Hematopoietic multipotent progenitor cell treated with erythropoietin and hydrocortisone succinate and interleukin-3 and kit ligand, for 6 days (in vitro differentiated cells): Measurements from ENCODE around the gene ZNF331.

Experiments used
- DNase-seq: peaks from one replicate; pipeline ENCODE4 v3.0.0-alpha.2; 2015

The ZNF331 gene

DNA sequence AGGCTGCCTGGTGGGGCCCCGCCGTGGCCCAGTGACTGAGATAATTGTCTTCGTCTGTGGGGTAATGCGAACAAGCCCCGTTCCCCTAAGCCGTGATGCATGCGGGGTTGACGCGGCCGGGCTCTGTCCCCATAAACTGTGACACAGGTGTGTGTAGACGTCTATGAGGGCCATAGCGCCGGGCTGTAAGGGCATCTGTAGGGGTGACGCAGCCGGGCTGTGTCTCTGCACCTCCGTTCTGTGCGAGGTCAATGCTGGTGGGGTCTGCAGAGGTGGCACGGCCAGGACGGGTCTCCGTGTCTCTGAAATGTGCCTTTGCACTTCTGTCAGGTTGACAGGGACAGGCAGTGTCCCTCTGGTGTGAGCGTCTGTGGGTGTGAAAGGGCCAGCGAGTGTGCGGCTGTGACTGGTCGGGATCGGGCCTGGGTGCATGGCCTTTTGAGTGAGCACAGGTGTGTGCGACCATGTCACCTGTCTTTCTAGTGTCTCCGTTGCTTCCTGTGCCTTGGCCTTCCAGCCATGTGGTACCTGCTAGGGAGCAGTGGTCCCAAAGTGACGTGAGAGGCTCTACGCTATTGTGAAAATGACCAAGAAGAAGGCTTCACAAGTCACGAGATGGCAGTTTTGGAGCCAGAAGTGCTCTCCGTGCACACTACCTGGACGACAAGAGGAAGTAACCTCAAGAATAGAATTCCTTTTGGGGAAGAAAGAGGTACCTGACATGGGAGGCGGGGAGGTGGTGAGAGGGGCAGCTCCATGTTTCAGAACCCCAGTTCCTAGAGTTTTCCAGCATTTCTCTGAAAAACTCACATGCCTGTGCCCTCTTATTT is 16.4 kb upstream of the ZNF331 start:
- peak; percentile 25 for DNase-seq

DNA sequence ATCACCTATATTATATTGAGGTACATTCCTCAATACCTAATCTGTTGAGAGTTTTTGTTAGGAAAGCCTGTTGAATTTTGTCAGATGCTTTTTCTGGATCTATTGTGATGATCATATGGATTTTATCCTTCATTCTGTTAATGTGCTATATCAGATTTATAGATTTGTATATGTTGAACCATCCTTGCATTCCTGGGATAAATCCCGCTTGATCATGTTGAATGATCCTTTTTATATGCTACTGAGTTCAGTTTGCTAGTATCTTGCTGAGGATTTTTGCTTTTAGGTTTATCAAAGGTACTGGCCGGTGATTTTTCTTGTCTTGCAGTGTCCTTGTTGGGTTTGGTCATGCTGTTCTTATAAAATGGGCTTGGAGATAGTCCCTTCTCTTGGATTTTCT is 12.0 kb upstream of the ZNF331 start:
- DNase-seq, result no peak

DNA sequence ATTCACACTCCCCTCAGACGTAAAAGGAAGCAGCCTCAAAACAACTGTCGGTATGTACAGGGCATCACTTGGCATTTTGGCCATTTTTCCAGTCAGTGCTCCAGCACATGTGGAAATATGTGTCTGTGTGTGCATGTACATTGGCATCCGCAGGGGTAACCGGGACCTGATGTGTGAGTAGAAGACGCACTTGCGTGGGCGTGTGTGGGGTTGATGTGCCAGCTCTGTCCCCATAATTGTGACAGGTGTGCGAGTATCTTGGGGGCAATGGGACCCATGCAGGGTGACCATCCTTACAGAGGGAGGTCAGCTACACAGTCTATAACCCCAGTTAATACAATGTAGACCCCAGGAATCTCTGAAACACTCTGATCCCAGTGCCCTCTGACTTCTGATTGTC is 7.3 kb upstream of the ZNF331 start:
- DNase-seq, result no peak

DNA sequence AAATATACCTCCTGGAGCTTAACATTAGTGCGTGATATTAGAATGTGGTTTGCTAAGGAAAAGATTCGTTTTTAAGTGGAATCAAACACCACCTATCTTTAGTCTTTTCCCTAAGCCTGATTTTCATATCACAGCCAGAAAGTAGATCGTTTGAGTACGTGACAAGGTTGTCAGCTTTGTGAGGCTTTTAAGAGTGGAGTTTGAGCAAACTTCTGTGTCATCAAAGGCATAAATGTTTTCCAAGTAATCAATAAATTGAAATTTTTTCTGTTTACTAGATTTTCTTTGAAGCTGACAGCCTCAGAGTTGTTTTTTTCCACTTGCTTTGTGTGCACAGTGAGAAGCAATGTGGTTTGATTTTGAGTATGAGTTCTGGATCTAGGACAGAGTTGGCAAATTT is 6.5 kb upstream of the ZNF331 start:
- no peak for DNase-seq

DNA sequence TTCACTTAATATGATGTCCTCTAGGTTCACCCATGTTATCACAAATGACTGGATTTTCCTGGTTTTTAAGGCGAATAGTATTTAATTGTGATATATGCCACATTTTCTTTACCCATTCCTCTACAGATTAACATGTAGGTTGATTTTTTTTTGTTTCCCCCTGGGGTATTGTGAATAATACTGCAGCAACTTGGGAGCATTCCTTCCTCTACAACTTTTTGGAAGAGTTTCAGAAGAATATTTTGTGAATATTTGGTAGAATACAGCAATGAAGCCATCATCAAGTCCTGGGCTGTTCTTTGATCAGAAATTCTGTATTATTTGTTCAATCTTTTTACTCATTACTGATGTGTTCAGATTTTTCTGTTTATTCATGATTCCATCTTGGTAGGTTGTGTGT is 5.6 kb upstream of the ZNF331 start:
- DNase-seq, result no peak

DNA sequence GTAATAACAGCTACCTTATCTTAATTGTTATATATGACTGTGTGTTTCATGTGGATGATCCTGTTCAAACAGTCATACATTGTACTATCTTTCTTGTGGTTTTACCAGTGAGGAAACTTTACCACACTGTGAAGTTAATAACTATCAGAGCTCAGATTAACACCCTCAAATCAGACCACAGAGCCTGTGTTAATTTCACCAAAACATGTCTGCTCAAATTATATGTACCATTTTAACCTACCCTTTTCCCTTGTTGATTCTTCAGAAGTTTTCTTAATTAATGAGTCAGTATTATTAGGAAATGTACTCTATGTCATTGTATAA is 1.8 kb upstream of the ZNF331 start:
- DNase-seq, result peak; percentile 40

DNA sequence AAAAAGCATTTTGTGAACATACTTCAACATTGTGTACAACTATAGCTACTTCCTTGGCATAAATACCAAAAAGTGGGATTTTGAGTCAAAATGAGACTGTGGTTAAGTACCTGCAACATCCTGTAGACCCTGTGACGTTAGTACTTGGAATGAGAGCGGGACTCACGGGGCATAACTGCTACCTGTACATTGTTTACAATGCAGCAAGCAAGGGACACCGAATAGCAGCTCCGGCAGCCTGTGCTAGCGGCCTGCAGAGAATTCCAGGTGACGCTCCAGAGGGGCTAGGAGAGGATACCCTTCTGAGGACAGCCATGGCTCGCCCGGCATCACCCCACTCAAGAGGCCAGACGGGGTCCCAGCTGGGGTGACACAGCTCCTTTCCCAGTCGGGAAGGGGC is 824 bp upstream of the ZNF331 start:
- DNase-seq, result peak; percentile 3

DNA sequence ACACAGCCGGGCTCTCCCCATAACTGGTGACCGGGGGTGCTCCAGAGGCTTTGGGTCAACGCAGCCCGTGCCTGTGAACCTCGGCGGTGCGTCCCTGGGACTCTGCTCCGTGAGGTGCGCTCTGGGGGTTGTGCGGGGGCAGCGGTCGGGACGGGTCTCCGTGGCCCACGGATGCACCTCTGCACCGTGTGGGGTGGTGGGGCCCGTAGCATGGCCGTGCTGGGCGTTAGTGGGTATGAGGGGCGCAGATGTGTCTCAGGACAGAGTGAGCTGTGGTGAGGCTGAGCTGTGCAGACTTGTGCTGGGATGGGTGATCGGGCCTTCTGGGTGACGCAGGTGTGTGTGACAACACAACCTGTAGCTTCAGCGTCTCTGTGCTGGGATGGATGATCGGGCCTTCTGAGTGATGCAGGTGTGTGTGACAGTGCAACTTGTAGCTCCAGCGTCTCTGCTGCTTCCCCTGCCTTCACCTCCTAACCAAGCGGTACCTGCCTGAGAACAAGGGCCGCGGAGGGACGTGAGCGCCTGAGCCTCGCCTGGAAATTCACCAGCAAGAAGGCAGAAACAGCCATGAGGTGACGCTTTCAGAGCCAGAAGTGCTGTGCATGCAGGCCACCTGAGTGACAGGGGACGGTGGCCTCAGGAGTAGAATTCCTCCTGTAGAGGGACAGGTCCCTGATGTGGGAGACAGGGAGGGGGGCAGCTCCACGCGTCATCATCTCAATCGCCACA is 599 bp downstream of the ZNF331 start:
- no peak for DNase-seq

DNA sequence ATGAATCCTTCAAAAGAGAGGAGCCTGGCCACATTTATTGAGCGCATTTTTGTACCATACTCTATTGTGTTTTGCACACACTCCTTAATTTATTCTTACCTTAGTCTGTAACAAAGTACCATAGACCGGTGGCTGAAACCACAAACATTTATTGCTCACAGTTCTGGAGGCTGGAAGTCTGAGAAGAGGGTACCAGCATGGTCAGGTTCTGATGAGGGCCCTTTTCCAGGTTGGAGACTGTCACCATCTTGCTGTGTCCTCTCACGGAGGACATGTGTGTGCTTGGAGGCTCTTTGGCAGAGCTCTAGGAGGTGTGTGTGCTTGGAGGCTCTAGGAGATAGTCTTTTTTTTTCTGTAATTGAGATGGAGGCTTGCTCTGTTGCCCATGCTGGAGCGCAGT is 2.1 kb downstream of the ZNF331 start:
- no peak for DNase-seq

DNA sequence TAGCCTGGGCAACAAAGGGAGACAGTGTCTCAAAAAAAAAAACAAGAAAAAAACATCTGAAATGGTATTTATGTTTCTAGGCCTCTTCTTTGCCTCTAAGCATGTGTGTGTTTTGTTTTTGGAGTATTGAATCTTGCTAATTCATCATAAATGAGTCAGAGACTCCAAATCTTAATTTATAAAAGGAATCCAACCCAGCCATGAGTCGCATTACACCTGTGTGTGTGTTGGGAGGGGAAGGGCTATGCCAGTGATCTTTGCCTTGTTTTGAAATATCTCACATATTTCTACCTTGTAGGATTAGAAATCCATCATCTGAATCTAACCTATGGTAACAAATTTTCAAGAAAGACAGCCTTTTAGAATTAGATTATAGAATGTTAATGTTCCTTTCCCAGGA is 4.0 kb downstream of the ZNF331 start:
- DNase-seq, result no peak

DNA sequence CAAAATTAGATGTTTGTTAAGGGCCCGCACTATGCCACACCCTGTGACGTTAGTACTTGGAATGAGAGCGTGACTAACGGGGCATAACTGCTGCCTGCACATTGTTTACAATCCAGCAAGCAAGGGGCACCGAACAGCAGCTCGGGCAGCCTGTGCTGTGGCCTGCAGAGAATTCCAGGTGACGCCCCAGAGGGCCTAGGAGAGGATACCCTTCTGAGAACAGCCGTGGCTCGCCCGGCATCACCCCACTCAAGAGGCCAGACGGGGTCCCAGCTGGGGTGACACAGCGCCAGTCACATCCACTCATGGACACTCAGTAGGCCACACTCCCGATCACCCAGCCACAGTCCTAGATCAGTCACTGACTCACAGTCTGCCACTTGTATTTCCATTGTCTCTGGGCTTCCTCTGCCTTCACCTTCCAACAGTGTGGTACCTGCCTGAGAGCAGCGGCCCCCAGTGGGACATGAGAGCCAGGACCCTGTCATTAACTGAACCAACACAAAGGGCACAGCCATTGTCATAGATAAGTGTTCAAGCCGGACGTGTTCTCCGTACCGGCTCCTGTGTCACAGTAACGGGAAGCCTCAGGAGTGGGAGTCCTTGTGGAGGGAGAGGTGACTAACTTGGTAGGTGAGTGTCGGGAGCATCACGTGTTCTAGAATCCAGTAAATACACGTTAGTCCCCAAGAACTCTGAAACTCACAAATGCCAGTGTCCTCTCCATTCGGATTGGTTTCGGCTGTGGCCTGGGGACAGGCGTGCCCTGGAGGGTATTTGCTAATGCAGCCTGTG is 7.5 kb downstream of the ZNF331 start:
- DNase-seq, result no peak

DNA sequence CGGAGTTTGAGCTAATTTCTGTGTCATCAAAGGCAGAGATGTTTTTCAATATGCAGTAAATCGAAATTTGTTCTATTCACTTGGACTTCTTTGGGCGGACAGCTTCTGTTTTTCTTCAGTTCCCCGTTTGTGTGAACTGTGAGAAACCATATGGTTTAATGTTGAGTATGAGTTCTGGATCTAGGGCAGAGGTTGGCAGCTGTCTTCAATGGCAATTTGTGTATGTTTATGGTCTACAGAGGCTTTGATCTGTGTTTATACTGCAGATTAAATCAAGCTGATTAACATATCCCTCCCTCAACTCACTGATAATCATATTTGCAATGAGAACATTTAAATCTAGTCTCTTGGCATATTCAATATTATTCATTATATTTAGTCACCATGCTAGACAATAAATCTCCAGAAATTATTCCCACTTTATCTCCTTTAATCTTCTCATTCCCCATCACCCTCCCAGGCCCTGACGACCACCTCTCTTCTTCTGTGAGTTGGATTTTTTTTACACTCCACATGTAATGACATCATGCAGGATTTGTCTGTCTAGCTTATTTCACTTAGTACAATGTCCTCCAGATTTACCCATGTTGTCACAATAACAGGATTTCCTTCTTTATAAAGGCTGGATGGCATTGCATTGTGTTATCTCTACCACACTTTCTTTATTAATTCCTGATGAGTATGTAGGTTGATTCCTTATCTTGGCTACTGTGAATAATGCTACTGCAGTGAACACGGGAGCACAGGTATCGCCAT is 9.0 kb downstream of the ZNF331 start:
- no peak for DNase-seq

DNA sequence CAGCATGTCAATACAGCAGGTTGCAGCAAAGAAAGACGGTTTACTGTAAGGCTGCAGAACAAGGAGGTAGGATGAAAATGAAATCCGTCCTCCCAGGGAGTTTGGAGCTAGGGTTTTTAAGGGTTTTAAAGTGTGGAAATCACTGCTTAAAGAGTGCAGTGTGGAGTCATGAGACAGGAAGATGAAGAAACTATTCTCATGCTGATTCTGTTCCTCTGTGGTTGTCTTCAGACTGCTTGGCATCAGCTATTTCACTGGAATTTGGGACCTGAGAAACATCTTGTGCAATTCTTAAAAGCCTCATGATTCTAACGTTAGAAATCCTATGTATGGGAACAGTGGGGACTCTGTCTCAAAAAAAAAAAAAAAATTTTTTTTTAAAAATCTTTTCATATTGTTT is 11.4 kb downstream of the ZNF331 start:
- peak; percentile 3 for DNase-seq

DNA sequence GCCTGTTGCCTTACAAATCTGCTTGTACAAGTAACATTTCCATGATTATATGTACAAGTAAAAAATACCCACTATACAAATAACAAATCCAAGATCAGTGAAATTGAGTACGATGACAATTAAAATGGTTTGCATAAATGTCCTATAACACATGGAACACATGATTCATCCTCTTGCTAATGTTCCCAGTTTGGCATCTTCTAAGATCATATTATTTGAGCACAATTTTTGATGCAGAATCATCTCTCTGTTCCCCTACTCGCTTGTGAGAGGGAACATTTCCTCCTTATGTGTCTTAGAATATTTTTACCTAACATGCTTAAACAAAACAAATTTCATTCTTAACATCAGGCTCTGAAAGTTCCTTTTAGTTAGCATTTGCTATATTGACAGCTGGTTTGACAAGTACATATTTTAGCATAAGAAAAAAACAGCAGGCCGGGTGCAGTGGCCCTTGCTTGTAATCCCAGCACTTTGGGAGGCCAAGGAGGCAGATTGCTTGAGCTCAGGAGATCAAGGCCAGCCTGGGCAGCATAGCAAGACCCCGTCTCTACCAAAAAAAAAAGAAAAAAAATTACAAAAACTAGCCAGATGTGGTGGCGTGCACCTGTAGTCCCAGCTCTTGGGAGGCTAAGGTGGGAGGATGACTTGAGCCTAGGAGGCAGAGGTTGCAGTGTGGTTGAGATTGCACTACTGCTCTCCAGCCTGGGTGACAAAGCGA is 14.2 kb downstream of the ZNF331 start:
- no peak for DNase-seq

DNA sequence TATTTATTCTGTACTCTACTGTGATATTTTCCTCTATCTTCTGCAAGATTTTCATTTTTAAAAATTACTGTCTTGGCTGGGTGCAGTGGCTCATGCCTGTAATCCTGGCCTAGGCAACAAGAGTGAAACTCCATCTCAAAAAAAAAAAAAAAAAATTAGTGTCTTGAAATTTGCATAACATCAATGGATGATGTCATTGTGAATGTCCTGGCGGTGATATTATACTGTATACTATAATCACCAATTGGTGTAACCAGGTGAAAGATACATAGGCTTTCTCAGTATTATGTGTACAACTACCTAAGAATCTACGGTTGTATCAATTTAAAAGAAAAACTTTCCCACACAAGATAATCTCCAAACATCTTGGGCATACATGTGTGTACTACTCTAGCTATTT is 15.2 kb downstream of the ZNF331 start:
- no peak for DNase-seq

DNA sequence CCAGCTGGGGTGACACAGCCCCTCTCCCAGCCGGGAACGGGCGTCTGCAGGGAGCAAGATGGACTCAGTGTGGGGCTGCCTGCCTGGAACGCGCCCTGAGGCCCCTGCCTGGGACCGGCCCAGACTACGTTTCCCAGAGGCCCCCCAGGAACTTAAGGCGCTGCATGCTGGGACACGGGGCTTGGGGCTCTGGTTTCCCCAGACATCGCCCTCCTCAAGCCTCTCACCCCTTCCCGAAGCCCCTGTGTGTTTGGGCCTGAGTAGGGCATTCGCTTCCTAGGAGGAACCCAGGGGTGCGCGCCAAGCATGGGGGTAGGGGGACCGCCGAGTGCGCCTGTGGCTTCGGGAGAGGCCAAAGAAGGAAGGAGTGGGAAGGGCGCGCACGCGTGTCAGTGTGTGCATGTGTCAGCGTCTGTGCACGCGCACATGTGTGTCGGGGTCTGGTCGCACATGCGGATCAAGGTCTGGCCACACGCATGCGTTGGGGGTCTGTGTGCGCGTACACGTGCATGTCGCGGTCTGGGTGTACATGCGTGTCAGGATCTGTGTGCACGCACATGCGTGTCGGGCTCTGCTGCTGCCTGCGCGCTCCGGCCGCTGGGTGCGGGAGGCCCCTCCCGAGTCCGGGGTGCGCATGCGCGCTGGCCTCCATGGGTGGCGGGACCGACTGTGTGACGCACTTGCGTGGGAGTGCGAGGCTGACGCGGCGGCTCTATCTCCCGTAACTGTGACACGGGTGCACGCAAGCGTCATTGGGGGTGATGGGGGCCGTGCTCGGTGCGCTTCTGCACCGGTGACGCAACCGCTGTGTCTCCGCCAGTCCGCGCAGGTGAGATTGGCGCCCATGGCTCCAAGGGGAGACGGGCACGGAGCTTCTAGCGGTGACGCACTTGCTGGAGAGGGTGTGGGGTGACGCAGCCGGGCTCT is 16.2 kb downstream of the ZNF331 start:
- DNase-seq, result peak; percentile 86

DNA sequence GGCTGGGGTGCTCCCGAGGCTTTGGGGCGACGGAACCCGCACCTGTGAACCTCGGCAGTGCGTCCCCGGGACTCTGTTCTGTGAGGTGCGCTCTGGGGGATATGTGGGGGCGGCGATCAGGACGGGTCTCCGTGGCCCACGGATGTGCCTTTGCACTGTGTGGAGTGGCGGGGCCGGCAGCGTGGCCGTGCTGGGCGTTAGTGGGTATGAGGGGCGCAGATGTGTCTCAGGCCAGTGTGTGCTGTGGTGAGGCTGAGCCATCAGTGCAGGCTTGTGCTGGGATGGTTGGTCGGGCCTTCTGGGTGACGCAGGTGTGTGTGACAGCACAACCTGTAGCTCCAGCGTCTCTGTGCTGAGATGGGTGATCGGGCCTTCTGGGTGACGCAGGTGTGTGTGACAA is 16.9 kb downstream of the ZNF331 start:
- no peak for DNase-seq

DNA sequence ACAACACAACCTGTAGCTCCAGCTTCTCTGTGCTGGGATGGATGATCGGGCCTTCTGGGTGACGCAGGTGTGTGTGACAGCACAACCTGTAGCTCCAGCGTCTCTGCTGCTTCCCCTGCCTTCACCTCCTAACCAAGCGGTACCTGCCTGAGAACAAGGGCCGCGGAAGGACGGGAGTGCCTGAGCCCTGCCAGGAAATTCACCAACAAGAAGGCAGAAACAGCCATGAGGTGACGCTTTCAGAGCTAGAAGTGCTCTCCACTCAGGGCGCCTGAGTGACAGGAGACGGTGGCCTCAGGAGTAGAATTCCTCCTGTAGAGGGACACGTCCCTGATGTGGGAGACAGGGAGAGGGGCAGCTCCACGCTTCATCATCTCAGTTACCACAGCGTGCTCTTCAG is 17.4 kb downstream of the ZNF331 start:
- no peak for DNase-seq

DNA sequence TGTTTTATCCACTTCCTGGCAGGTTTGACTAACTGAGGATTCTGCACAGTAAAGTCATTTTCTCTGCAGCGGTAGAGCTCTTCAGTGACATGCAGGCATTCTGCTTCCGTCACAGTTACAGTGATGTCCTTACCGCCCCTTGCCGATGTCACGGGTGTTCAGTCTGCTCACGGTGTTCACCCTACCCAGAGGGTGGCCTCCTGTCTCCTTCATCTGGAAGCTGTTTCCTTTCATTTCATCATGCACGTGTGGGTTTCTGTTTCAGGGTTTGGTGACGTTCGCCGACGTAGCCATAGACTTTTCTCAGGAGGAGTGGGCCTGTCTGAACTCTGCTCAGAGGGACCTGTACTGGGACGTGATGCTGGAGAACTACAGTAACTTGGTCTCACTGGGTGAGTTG is 33.4 kb downstream of the ZNF331 start:
- no peak for DNase-seq

DNA sequence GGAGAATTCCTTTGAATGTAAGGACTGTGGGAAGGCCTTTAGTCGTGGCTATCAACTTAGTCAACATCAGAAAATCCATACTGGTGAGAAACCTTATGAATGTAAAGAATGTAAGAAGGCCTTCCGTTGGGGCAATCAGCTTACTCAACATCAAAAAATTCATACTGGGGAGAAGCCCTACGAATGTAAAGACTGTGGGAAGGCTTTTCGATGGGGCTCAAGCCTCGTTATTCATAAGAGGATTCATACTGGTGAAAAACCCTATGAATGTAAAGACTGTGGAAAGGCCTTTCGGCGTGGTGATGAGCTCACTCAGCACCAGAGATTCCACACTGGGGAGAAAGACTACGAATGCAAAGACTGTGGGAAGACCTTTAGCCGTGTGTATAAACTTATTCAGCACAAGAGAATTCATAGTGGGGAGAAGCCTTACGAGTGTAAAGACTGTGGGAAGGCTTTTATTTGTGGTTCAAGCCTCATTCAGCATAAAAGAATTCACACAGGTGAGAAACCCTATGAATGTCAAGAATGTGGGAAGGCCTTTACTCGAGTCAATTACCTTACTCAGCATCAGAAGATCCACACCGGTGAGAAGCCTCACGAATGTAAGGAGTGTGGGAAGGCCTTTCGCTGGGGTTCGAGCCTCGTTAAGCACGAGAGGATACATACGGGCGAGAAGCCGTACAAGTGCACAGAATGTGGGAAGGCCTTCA is 39.2 kb downstream of the ZNF331 start:
- DNase-seq, result no peak

DNA sequence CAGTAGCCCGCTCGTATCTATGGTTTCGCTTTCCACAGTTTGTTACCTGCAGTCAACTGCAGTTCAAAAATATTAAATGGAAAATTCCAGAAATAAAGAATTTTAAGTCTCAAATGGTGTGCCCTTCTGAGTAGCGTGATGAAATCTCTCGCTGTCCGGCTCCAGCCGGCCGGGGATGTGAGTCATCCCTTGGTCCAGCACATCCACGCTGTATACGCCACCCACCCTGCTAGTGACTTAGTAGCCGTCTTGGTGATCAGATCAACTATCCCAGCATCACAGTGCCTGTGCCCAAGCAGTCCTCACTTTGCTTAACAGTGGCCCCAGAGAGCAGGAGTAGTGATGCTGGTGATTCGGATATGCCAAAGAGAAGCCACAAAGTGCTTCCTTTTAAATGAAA is 40.0 kb downstream of the ZNF331 start:
- DNase-seq, result no peak
